SKM-1 treated with dmso at 0.1 percent for 144 hours (cell line): Measurements from ENCODE around the gene HLA-G.
"Not testable (repeated sequence)": the region's sequence is repeated elsewhere in the genome, so short reads cannot be mapped to it uniquely, and the experiment has no call there.

Experiments used
- DNase-seq: peaks from one replicate; lab custom pipeline; 2025; ENCODE audit not compliant: unreplicated experiment; lab: John Stamatoyannopoulos, UW

The HLA-G gene

DNA sequence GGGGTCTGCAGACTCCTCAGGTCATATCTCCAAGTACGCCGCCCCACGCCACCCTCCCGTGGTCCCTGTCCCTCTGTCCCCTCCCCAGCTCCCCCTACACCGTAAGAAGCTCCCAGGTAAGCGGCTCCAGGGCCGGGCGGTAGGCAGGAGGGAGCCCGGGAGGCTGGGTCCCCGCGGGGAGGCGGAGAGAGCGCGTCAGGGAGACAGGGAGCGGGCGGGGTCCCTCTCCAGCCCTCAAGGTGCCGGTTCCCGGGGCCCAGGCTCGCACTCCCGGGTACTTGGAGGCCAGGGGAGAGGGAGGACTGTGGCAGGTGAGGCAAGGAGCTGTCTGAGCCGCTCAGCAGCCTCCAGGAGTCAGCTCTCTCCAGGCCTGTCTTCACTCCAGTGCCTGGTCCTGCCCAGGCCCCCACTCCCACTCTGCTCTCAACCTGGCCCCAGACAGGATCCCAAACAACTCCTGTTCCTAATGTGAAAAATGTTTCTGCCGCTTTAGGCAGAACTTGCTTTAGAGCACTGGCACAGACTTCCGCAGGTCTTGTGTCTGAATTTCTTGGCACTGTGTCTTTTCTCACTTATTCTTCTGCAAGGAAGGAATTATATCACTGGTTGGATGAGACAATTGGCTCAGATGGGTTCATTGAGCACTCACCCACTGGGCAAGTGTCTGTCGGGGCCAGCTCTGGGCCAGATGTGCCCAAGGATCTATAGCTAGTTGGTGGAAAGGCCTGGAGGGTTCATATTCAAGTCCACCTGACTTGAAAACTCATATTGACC lies 36.6 kb downstream of the HLA-G start:
- no peak for DNase-seq

DNA sequence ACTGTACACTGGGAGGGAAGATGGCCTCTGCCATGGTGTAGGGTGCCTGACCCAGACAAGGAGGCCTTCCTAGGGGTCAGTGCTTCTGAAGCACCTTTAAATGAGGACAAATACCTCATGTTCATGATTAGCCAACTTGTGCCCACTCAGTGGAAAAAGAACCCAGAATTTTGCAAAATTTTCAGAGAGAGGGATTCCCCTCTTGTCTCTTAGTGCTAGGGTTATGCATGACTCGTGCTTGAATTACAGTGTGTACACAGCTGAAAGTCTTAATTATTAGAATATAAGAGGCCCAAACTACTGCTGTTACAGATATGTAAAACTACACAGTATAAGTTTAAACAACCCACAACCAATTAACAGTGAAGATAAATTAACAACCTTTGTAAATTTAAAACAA lies 38.0 kb downstream of the HLA-G start:
- no peak for DNase-seq

DNA sequence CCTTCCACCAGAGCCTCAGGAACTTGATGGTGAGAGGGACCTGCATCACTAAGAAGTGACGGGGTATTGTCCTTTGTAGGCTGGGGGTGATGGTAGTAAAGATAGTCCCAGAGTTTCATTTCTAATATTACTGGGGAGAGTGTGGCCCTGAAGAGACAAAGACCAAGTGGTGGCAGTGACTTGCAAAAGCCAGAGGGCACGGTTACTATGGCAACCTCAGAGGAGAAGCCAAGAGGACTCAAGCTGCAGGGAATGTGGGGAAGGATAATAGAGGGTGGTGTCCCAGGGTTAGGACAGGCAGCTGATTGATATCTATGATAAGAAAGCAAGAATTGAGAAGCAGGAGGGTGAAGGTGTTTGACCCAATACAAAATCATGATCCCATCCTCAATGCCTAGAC lies 42.5 kb downstream of the HLA-G start:
- no peak for DNase-seq

DNA sequence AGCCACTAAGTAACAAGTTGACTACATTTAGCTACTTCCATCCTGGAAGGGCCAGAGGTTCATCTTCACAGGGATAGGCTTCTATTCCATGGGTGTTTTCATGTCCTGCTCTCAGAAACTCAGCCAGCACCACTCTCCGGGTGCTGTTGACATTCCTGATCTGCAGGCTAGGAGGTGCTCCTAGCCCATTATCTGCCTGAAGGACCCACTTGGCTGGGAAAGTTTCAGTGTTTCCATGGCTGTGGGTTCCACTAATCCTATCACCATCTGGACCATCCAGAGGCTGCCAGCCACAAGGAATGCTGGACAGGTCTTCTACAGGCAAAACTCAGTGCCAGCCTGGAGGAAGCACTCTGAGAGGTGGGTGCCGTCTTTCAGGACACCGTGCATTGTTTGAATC lies 45.2 kb downstream of the HLA-G start:
- DNase-seq, result no peak

DNA sequence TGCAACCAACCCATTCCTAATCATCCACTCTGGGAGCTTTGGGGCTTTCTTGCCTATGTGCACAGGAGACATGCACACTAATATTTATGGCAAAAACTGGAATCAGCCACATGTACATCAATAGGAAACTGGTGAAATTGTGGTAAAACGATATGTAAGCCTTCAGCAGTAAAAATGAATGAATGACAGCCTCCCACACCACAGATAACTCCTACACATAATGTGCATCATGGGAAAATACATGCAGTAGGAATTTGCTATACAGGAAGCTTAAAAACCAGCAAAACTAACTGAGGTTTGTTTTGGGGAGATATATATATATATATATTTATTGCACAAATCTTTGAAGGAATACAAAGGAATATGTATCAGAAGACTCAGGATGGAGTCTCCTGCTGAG lies 47.6 kb downstream of the HLA-G start:
- no peak for DNase-seq

DNA sequence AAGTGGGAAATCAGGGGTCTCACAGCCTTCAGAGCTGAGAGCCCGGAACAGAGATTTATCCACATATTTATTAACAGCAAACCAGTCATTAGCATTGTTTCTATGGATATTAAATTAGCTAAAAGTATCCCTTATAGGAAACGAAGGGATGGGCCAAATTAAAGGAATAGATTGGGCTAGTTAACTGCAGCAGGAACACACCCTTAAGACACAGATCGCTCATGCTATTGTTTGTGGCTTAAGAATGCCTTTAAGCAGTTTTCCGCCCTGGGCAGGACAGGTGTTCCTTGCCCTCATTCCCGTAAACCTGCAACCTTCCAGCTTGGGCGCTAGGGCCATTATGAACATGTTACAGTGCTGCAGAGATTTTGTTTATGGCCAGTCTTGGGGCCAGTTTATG lies 48.1 kb downstream of the HLA-G start:
- not testable (repeated sequence) for DNase-seq
